IMR-90 (cell line): ENCODE measurements around the gene PTHLH. TPM values are rescaled to one million over a fixed set of nuclear protein-coding genes. Genes with fewer than 3 reads are reported as not detected.
A peak's percentile ranks its signal among the peaks of the same experiment; 100 is the strongest.

Source experiments
- ATAC-seq: fragments of 200-7000 bp; cut with Tn5 transposase; 2 replicates; pipeline ENCODE4 v1.9.1; 2020; ENCODE audit warnings: low read depth, mild to moderate bottlenecking, moderate library complexity
- BruUV-seq: library from RNA; stranded (reverse); fragments of 400-500 nt; replicated peaks from 2 replicates; lab custom pipeline; 2021; lab: Mats Ljungman, UMichigan
- CTCF ChIA-PET: fragments of 300-600 bp; formaldehyde crosslinking; extraction: SDS; loops from one replicate; lab custom pipeline; 2021; ENCODE audit warnings: antibody characterized with exemption; lab: Yijun Ruan, JAX
- POLR2A ChIA-PET: fragments of 300-600 bp; sonication (Branson Sonifier 250); formaldehyde crosslinking; loops from one replicate; lab custom pipeline; 2022; ENCODE audit warnings: antibody characterized with exemption; ENCODE audit not compliant: unreplicated experiment; lab: Charles Lee
- DNase-seq: peaks from one replicate; pipeline ENCODE4 v3.0.0; 2013
- H2AFZ ChIP-seq: replicated peaks from 2 replicates; pipeline ENCODE3; 2013; ENCODE audit warnings: low read length, mild to moderate bottlenecking; ENCODE audit not compliant: poor library complexity
- H2AK5ac ChIP-seq: 2 replicates; pipeline ENCODE4 v1.6.1; 2013; ENCODE audit warnings: low read depth, low read length, inconsistent platforms
- H2AK9ac ChIP-seq: replicated peaks from 2 replicates; pipeline ENCODE3; 2013; ENCODE audit warnings: mild to moderate bottlenecking, low read depth, low read length, moderate library complexity; ENCODE audit not compliant: poor library complexity
- H2BK120ac ChIP-seq: 2 replicates; pipeline ENCODE4 v1.6.1; 2013; ENCODE audit warnings: low read depth, low read length, inconsistent platforms
- H2BK15ac ChIP-seq: 3 replicates; pipeline ENCODE4 v1.6.1; 2013; ENCODE audit warnings: low read depth, low read length, inconsistent platforms
- H2BK20ac ChIP-seq: 2 replicates; pipeline ENCODE4 v1.6.1; 2013; ENCODE audit warnings: low read depth, mild to moderate bottlenecking, inconsistent platforms, low read length, moderate library complexity
- H2BK5ac ChIP-seq: 2 replicates; pipeline ENCODE4 v1.6.1; 2013; ENCODE audit warnings: mild to moderate bottlenecking, low read depth, low read length, inconsistent platforms; ENCODE audit not compliant: poor library complexity, severe bottlenecking
- H3K14ac ChIP-seq: replicated peaks from 2 replicates; pipeline ENCODE4 v1.6.1; 2013; ENCODE audit warnings: low read depth, low read length, inconsistent platforms
- H3K18ac ChIP-seq: 2 replicates; pipeline ENCODE4 v1.6.1; 2013; ENCODE audit warnings: low read depth, low read length, control low read depth
- H3K23ac ChIP-seq: 2 replicates; pipeline ENCODE4 v1.6.1; 2013; ENCODE audit warnings: low read depth, low read length, inconsistent platforms
- H3K27ac ChIP-seq: 2 replicates; pipeline ENCODE4 v1.5.1; 2013; ENCODE audit warnings: mild to moderate bottlenecking, control low read depth, low read length; ENCODE audit not compliant: insufficient read depth
- H3K27me3 ChIP-seq: 2 replicates; pipeline ENCODE4 v1.6.1; 2013; ENCODE audit warnings: low read length; ENCODE audit not compliant: control insufficient read depth, insufficient read depth
- H3K36me3 ChIP-seq: 2 replicates; pipeline ENCODE4 v1.6.1; 2013; ENCODE audit warnings: low read length, mixed read lengths; ENCODE audit not compliant: control insufficient read depth, insufficient read depth
- H3K4ac ChIP-seq: 2 replicates; pipeline ENCODE4 v1.6.1; 2013; ENCODE audit warnings: low read depth, low read length, inconsistent platforms
- H3K4me1 ChIP-seq: 2 replicates; pipeline ENCODE4 v1.6.1; 2013; ENCODE audit warnings: low read length, mixed read lengths; ENCODE audit not compliant: control insufficient read depth, insufficient read depth
- H3K4me2 ChIP-seq: 2 replicates; pipeline ENCODE4 v1.6.1; 2013; ENCODE audit warnings: low read depth, mild to moderate bottlenecking, control low read depth, low read length, moderate library complexity
- H3K4me3 ChIP-seq: 2 replicates; pipeline ENCODE4 v1.5.1; 2013; ENCODE audit warnings: low read depth, mild to moderate bottlenecking, control low read depth, low read length, moderate library complexity; ENCODE audit not compliant: insufficient read depth
- H3K56ac ChIP-seq: 2 replicates; pipeline ENCODE4 v1.6.1; 2013; ENCODE audit warnings: low read length, inconsistent platforms; ENCODE audit not compliant: insufficient read depth; ENCODE audit errors: extremely low read depth
- H3K79me1 ChIP-seq, 2 experiments: 2 replicates each; pipeline ENCODE4 v1.6.1; 2013; ENCODE audit warnings: low read length in 2 of 2, inconsistent platforms in 1 of 2, low read depth in 1 of 2
- H3K9ac ChIP-seq: 2 replicates; pipeline ENCODE4 v1.6.1; 2013; ENCODE audit warnings: low read depth, low read length, control low read depth
- H3K9me1 ChIP-seq: 2 replicates; pipeline ENCODE4 v1.6.1; 2013; ENCODE audit warnings: low read length, inconsistent platforms; ENCODE audit not compliant: insufficient read depth
- H3K9me3 ChIP-seq: 2 replicates; pipeline ENCODE4 v1.6.1; 2013; ENCODE audit warnings: low read length; ENCODE audit not compliant: control insufficient read depth, insufficient read depth
- H4K20me1 ChIP-seq: 2 replicates; pipeline ENCODE4 v1.6.1; 2013; ENCODE audit warnings: low read length, inconsistent platforms; ENCODE audit not compliant: insufficient read depth
- H4K5ac ChIP-seq: 2 replicates; pipeline ENCODE4 v1.6.1; 2013; ENCODE audit warnings: mild to moderate bottlenecking, low read depth, low read length, control low read depth
- H4K8ac ChIP-seq, 2 experiments: 2 replicates each; pipeline ENCODE4 v1.6.1; 2013; ENCODE audit warnings: low read depth in 2 of 2, low read length in 2 of 2, control low read depth in 1 of 2, inconsistent platforms in 1 of 2
- H4K91ac ChIP-seq: 2 replicates; pipeline ENCODE4 v1.6.1; 2013; ENCODE audit warnings: low read depth, low read length, inconsistent platforms; ENCODE audit not compliant: insufficient read depth
- BHLHE40 ChIP-seq: fragments of 150-350 bp; IDR thresholded peaks from 2 replicates; pipeline ENCODE4 v1.6.1; 2016; ENCODE audit warnings: mild to moderate bottlenecking, low read depth, low read length
- CEBPB ChIP-seq: IDR thresholded peaks from 2 replicates; pipeline ENCODE4 v1.6.1; 2012; ENCODE audit warnings: low read depth, low read length, improper control_type of control experiment
- CHD1 ChIP-seq: IDR thresholded peaks from 2 replicates; pipeline ENCODE4 v1.6.1; 2012; ENCODE audit warnings: low read depth, low read length, improper control_type of control experiment
- FOS ChIP-seq: fragments of 150-350 bp; IDR thresholded peaks from 2 replicates; pipeline ENCODE4 v1.6.1; 2016; ENCODE audit warnings: low read depth, low read length
- MAZ ChIP-seq: IDR thresholded peaks from 2 replicates; pipeline ENCODE4 v1.6.1; 2012; ENCODE audit warnings: low read depth, mild to moderate bottlenecking, low read length, improper control_type of control experiment, moderate library complexity, borderline replicate concordance
- MXI1 ChIP-seq: IDR thresholded peaks from 2 replicates; pipeline ENCODE4 v1.6.1; 2012; ENCODE audit warnings: low read depth, mild to moderate bottlenecking, low read length, moderate library complexity, borderline replicate concordance
- POLR2A ChIP-seq: IDR thresholded peaks from 2 replicates; pipeline ENCODE4 v1.6.1; 2012; ENCODE audit warnings: mild to moderate bottlenecking, low read depth, low read length
- RAD21 ChIP-seq: IDR thresholded peaks from 2 replicates; pipeline ENCODE4 v1.6.1; 2012; ENCODE audit warnings: low read length, improper control_type of control experiment
- RCOR1 ChIP-seq: IDR thresholded peaks from 2 replicates; pipeline ENCODE4 v1.6.1; 2012; ENCODE audit warnings: mild to moderate bottlenecking, low read length, improper control_type of control experiment; ENCODE audit not compliant: insufficient replicate concordance
- RFX5 ChIP-seq: IDR thresholded peaks from 2 replicates; pipeline ENCODE4 v1.8.0; 2012; ENCODE audit warnings: low read depth, mild to moderate bottlenecking, low read length, moderate library complexity
- SMC3 ChIP-seq: fragments of 150-350 bp; IDR thresholded peaks from 2 replicates; pipeline ENCODE4 v1.6.1; 2016; ENCODE audit warnings: low read depth, mild to moderate bottlenecking, antibody characterized with exemption, low read length, moderate library complexity
- WGBS, 2 experiments: methylation state at CpG; one replicate each; pipeline versions ENCODE4 v1.1.5 to v1.1.7; 2013; ENCODE audit warnings: missing lambda C conversion rate in 2 of 2; ENCODE audit not compliant: insufficient read length in 1 of 2; ENCODE audit errors: extremely low coverage in 2 of 2; 5-methylcytosine and 5-hydroxymethylcytosine counted together
- dilution Hi-C: fragments of 300-500 bp; cut with HindIII; formaldehyde crosslinking; loops from one replicate; pipeline ENCODE4 v1.14.3; 2018; ENCODE audit warnings: low sequenced_read_pairs; ENCODE audit not compliant: unreplicated experiment
- in situ Hi-C: fragments of 300-500 bp; cut with MboI; formaldehyde crosslinking; loops from 3 replicates; pipeline ENCODE4 v1.14.3; 2019; ENCODE audit warnings: low sequenced_read_pairs, inconsistent platforms, mixed read lengths
- intact Hi-C: fragments of 100-400 bp; cut with micrococcal nuclease; formaldehyde crosslinking; loops from 2 replicates; pipeline ENCODE4 v1.10.0; 2022
- polyA plus RNA-seq, 3 experiments: library from polyadenylated mRNA; depleted of rRNA; stranded (reverse); fragments of >200 nt; gene quantifications; 2 replicates each; pipeline ENCODE4 v1.2.3, GENCODE V29; 2012; ENCODE audit warnings: low replicate concordance in 1 of 3
- total RNA-seq: library from RNA; depleted of rRNA; stranded (reverse); fragments of >200 nt; gene quantifications from 2 replicates; pipeline ENCODE4 v1.2.3, GENCODE V29; 2012
- TF ChIP-seq, protein P1 (sequence below): conservative IDR thresholded peaks from 2 replicates; pipeline ENCODE4 v1.5.1; 2012; ENCODE audit warnings: mild to moderate bottlenecking, low read depth, low read length, improper control_type of control experiment
- TF ChIP-seq, protein P2 (sequence below): fragments of 150-350 bp; IDR thresholded peaks from 2 replicates; pipeline ENCODE4 v1.6.1; 2017; ENCODE audit warnings: mild to moderate bottlenecking, antibody characterized with exemption, low read length, low read depth
- TF ChIP-seq, protein P3 (sequence below): fragments of 150-350 bp; IDR thresholded peaks from 2 replicates; pipeline ENCODE4 v1.6.1; 2016; ENCODE audit warnings: low read depth, mild to moderate bottlenecking, low read length, moderate library complexity, borderline replicate concordance

The PTHLH gene
- total and polyA plus RNA-seq, 2 of the 4 experiments (the other 2 are of a cell fraction) = 0.36 to 1.3 TPM

DNA sequence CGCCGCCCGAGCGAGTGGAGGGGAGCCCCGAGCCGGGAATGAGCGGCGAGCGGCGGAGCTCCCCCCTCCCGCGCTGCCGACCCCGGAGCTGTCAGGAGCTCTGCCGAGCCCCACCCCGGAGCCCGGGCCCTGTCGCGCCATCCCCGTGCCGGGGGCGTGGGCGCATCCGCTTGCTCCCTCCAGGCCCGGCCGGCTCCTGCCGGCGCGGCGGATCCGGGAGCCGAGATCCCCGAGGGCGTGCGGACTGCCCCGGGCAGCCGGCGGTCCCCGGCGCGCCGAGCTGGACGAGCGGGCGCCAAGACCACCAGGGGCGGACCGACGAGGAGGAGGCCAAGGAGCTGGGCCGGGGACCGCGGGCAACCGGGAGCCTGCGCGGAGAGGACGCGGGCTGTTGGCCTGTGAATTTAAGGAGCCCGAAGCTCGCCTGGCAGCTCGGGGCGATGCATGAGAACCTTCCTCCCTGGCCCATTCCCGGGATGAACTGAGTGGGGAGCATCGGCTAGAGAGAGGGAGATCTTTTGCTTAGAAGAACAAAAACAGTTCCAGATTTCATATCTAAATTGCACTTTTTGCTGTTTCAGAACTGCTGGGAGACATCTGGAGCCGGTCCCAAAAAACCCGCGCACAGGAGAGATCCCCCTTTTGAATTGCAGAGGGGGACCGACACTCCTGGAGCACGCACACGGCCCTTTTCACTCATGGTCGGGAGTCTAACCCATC, 2.0 kb downstream of the PTHLH start:
- intact Hi-C loops (no loop called here), dilution Hi-C loops (no loop called here), in situ Hi-C loops (no loop called here)
- Histone ChIP-seq H3K4me2 (peak overlapping the region; percentile 50), H3K4ac (no peak overlapping the region; the same call in 1 of the 2 replicates), H3K9me1 (peaks cover 3% of the 10 kb centered on the region; the same call in 1 of the 2 replicates), H2BK15ac (no peak overlapping the region), H2BK5ac (no peak overlapping the region), H3K9me3 (no peaks in the 10 kb centered on the region), H2BK120ac (no peak overlapping the region), H3K18ac (no peak overlapping the region), H3K79me1 (no peaks in the 10 kb centered on the region), H3K56ac (no peak overlapping the region), H3K14ac (no peak overlapping the region), H2AFZ (peak overlapping the region; percentile 90), H3K36me3 (no peaks in the 10 kb centered on the region), H2BK20ac (no peak overlapping the region), H4K91ac (no peak overlapping the region; the same call in 1 of the 2 replicates), H3K4me3 (peak overlapping the region; percentile 54), H2AK5ac (no peak overlapping the region; the same call in 1 of the 2 replicates), H4K8ac (0 out of 4 replicates have a peak overlapping the region, but pooled peaks of 1 of the 2 experiments have one; percentile 44), H3K27me3 (peaks cover 3% of the 10 kb centered on the region; the same call in 1 of the 2 replicates), H3K27ac (no peak overlapping the region; the same call in 1 of the 2 replicates), H3K9ac (no peak overlapping the region), H4K5ac (no peak overlapping the region), H3K4me1 (no peaks in the 10 kb centered on the region; the same call in 1 of the 2 replicates), H4K20me1 (no peaks in the 10 kb centered on the region), H2AK9ac (no peak overlapping the region), H3K23ac (no peak overlapping the region)
- DNase-seq (peak; percentile 29), ATAC-seq (peak; percentile 28)
- CTCF ChIA-PET = interaction anchor here (0.9 kb wide), 1 partner anchor 237 kb away, joined by 3 read pairs; no protein-coding TSS in a partner anchor
- POLR2A ChIA-PET = interaction anchor here (0.7 kb wide), 1 partner anchor 180 kb away, joined by 3 read pairs; no protein-coding TSS in a partner anchor
- 3% methylated on average over 35 of the region's 69 CpGs; no CpG with 5 or more reads in 1 of the 2 experiments for WGBS, 2 experiments
- BruUV-seq = no TSS peak
- no peak for TF ChIP-seq POLR2A
- TF ChIP-seq MXI1 = no peak
- TF ChIP-seq RAD21 = no peak
- no peak for TF ChIP-seq SMC3
- TF ChIP-seq MAZ = no peak
- TF ChIP-seq FOS = no peak
- no peak for TF ChIP-seq CEBPB
- TF ChIP-seq RFX5 = no peak
- TF ChIP-seq, protein P1, sequence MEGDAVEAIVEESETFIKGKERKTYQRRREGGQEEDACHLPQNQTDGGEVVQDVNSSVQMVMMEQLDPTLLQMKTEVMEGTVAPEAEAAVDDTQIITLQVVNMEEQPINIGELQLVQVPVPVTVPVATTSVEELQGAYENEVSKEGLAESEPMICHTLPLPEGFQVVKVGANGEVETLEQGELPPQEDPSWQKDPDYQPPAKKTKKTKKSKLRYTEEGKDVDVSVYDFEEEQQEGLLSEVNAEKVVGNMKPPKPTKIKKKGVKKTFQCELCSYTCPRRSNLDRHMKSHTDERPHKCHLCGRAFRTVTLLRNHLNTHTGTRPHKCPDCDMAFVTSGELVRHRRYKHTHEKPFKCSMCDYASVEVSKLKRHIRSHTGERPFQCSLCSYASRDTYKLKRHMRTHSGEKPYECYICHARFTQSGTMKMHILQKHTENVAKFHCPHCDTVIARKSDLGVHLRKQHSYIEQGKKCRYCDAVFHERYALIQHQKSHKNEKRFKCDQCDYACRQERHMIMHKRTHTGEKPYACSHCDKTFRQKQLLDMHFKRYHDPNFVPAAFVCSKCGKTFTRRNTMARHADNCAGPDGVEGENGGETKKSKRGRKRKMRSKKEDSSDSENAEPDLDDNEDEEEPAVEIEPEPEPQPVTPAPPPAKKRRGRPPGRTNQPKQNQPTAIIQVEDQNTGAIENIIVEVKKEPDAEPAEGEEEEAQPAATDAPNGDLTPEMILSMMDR = no peak
- no peak for TF ChIP-seq BHLHE40
- TF ChIP-seq CHD1 = no peak
- TF ChIP-seq, protein P2, sequence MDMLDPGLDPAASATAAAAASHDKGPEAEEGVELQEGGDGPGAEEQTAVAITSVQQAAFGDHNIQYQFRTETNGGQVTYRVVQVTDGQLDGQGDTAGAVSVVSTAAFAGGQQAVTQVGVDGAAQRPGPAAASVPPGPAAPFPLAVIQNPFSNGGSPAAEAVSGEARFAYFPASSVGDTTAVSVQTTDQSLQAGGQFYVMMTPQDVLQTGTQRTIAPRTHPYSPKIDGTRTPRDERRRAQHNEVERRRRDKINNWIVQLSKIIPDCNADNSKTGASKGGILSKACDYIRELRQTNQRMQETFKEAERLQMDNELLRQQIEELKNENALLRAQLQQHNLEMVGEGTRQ = no peak
- TF ChIP-seq, protein P3, sequence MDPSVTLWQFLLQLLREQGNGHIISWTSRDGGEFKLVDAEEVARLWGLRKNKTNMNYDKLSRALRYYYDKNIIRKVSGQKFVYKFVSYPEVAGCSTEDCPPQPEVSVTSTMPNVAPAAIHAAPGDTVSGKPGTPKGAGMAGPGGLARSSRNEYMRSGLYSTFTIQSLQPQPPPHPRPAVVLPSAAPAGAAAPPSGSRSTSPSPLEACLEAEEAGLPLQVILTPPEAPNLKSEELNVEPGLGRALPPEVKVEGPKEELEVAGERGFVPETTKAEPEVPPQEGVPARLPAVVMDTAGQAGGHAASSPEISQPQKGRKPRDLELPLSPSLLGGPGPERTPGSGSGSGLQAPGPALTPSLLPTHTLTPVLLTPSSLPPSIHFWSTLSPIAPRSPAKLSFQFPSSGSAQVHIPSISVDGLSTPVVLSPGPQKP = no peak
- TF ChIP-seq RCOR1 = no peak
